Upper lobe of left lung (tissue), 6 donors: ENCODE data around the gene SMARCD3. TPM values are rescaled to one million over a fixed set of nuclear protein-coding genes. Genes with fewer than 3 reads are reported as not detected.

Experiments used
- ATAC-seq, 2 donors: fragments of 200-7000 bp; cut with Tn5 transposase; one replicate each; pipeline ENCODE4 v1.9.1; 2022; ENCODE audit warnings: mild to moderate bottlenecking in 2 of 2, moderate library complexity in 2 of 2; ENCODE audit not compliant: low FRiP score in 2 of 2
- DNase-seq, 2 donors: peaks; one replicate each; pipeline ENCODE4 v3.0.0-alpha.2; 2019 to 2020
- H3K27ac ChIP-seq, 4 donors: fragments of 200-600 bp; sonication (generic); one replicate each; pipeline ENCODE4 v1.5.1; 2016 to 2019
- H3K27me3 ChIP-seq, 4 donors: fragments of 200-600 bp; sonication (generic); one replicate each; pipeline ENCODE4 v1.5.1; 2017 to 2019
- H3K36me3 ChIP-seq, 4 donors: fragments of 200-600 bp; sonication (generic); one replicate each; pipeline ENCODE4 v1.5.1; 2016 to 2019
- H3K4me1 ChIP-seq, 4 donors: fragments of 200-600 bp; sonication (generic); one replicate each; pipeline ENCODE4 v1.5.1; 2018 to 2019
- H3K4me3 ChIP-seq, 4 donors: fragments of 200-600 bp; sonication (generic); one replicate each; pipeline ENCODE4 v1.5.1; 2017 to 2019; ENCODE audit warnings: mild to moderate bottlenecking in 2 of 4, moderate library complexity in 1 of 4
- H3K9me3 ChIP-seq, 4 donors: fragments of 200-600 bp; sonication (generic); one replicate each; pipeline ENCODE4 v1.5.1; 2018 to 2019
- EP300 ChIP-seq, 4 donors: sonication (generic); formaldehyde crosslinking; IDR thresholded peaks; one replicate each; pipeline ENCODE4 v1.5.1; 2017; ENCODE audit warnings: antibody characterized with exemption in 4 of 4, control low read depth in 2 of 4
- POLR2A ChIP-seq, 4 donors: fragments of 450-650 bp; IDR thresholded peaks; one replicate each; pipeline ENCODE4 v1.5.1; 2016 to 2017; ENCODE audit warnings: antibody characterized with exemption in 4 of 4, mild to moderate bottlenecking in 2 of 4
- POLR2AphosphoS5 ChIP-seq, 2 donors: sonication (generic); formaldehyde crosslinking; IDR thresholded peaks; one replicate each; pipeline ENCODE4 v1.5.1; 2017; ENCODE audit warnings: antibody characterized with exemption in 2 of 2
- WGBS, 2 donors: methylation state at CpG; one replicate each; pipeline ENCODE4 v1.1.5; 2017 to 2018; 5-methylcytosine and 5-hydroxymethylcytosine counted together
- total RNA-seq, 6 donors: library from RNA; depleted of rRNA in 4 of 6; stranded (reverse); fragments of >200 nt in 4 of 6; gene quantifications; one replicate each; pipeline versions ENCODE4 v1.1.0 to v1.2.1, GENCODE V29; 2016 to 2021
- TF ChIP-seq, protein P1 (sequence below), 6 experiments: fragments of 450-650 bp in 4 of 6; fragments of 200-600 bp in 2 of 6; sonication (generic) in 2 of 6; IDR thresholded peaks; one replicate each; pipeline ENCODE4 v1.5.1; 2016 to 2019; ENCODE audit warnings: antibody characterized with exemption in 6 of 6
- donor health status: DM: no; HTN: no; CAD: no; lungs with moderate emphysema.
- donor health status: DM: no; HTN: yes; CAD: no; lungs with severe emphysema.

SMARCD3 gene
- total RNA-seq, 6 donors from 2014 or later, result 32.8 to 63.9 (median 40.8) TPM

DNA sequence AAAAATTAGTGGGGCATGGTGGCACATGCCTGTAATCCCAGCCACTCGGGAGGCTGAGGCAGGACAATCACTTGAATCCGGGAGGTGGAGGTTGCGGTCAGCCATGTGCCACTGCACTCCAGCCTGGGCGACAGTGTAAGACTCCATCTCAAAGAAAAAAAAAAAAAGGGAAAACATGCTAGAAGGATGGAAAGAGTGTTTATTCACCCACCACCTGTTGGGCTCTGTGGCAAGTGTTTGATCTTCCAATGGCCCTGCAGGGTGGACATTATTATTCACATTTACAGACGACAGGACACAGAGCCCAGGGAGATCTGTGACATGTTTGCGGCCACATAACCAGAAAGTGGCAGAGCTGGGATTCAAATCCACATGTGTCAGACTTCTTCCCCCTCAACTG is 33.2 kb upstream of the SMARCD3 start:
- no peak overlapping the region for H3K27ac ChIP-seq
- no peaks in the 10 kb centered on the region for H3K9me3 ChIP-seq
- ATAC-seq (no peak), DNase-seq (no peak)
- WGBS, 2 donors, result 75 to 78% methylated on average over 6 of the region's 6 CpGs
- peaks cover 5 to 7% (median 6%) of the 10 kb centered on the region in 4 donors for H3K4me1 ChIP-seq
- H3K27me3 ChIP-seq, result no peaks in the 10 kb centered on the region
- no peak for TF ChIP-seq POLR2AphosphoS5 (IDR thresholded peaks at IDR 0.05)
- no peak for TF ChIP-seq POLR2A (IDR thresholded peaks at IDR 0.05)
- TF ChIP-seq EP300 (IDR thresholded peaks at IDR 0.05), result no peak
- TF ChIP-seq, protein P1, sequence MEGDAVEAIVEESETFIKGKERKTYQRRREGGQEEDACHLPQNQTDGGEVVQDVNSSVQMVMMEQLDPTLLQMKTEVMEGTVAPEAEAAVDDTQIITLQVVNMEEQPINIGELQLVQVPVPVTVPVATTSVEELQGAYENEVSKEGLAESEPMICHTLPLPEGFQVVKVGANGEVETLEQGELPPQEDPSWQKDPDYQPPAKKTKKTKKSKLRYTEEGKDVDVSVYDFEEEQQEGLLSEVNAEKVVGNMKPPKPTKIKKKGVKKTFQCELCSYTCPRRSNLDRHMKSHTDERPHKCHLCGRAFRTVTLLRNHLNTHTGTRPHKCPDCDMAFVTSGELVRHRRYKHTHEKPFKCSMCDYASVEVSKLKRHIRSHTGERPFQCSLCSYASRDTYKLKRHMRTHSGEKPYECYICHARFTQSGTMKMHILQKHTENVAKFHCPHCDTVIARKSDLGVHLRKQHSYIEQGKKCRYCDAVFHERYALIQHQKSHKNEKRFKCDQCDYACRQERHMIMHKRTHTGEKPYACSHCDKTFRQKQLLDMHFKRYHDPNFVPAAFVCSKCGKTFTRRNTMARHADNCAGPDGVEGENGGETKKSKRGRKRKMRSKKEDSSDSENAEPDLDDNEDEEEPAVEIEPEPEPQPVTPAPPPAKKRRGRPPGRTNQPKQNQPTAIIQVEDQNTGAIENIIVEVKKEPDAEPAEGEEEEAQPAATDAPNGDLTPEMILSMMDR (IDR thresholded peaks at IDR 0.05), result no peak
- H3K4me3 ChIP-seq, result no peak overlapping the region
- H3K36me3 ChIP-seq, result no peaks in the 10 kb centered on the region

DNA sequence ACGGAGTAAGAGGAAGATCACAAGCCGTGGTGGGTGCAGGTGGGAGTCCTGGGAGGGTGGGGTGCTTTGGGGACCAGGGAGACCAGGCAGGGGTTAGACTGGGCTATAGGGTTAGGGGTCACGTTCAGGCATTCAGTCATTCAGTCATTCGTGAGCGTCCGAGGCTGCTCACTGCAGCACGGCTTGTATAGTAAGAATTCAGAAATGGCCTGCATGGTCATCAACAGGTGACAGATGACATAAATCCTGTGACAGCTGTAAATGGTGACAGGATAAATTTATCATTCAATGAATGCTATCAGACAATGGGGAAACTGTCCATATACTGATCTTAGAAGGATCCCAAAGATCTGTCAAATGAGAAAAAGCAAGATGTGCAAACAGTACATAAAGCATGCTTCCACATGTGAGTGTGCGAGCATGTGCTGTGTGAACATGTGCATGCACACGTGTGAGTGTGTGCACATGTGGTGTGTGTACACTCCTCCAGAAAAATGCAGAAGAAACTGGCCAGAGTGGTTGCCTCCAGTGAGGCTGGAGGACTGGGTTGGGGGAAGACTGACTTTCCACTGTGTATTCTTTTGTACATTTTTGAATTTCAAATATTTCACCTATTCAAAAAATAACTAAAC is 32.0 kb upstream of the SMARCD3 start:
- Histone ChIP-seq H3K4me3 (no peak overlapping the region), H3K27ac (no peak overlapping the region)
- no peak for DNase-seq

DNA sequence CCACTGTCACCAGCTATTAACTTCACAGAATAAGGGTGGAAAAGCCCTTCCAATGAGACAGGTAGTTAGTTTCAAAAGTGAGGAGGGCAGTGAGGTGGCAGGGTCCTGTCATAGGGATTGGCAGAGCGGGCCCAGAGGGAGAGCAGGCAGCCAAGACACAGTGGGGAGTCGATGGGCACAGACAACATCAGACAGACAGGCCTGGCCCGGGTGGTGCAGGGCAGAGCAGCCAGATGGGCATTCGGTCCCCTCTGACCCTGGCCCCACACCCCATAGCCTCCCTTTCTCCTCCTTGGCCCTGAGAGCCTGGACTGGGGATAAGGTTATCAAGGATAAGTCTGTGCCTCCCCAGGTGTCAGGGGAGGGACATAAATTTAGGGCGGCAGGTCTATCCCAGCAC is 31.4 kb upstream of the SMARCD3 start:
- TF ChIP-seq, protein P1 (IDR thresholded peaks at IDR 0.05), result no peak
- no peak for TF ChIP-seq EP300 (IDR thresholded peaks at IDR 0.05)
- no peak for TF ChIP-seq POLR2AphosphoS5 (IDR thresholded peaks at IDR 0.05)
- TF ChIP-seq POLR2A (IDR thresholded peaks at IDR 0.05), result no peak
- 79 to 82% methylated on average over 5 of the region's 5 CpGs for WGBS, 2 donors

More for the DNA sequence above, 32.0 kb upstream of the SMARCD3 start:
- H3K27me3 ChIP-seq, result no peaks in the 10 kb centered on the region
- H3K4me1 ChIP-seq, result peaks cover 12 to 18% (median 18%) of the 10 kb centered on the region in 4 donors
- H3K9me3 ChIP-seq, result no peaks in the 10 kb centered on the region
- 91 to 93% methylated on average over 9 of the region's 9 CpGs for WGBS, 2 donors
- TF ChIP-seq, protein P1 (IDR thresholded peaks at IDR 0.05), result no peak
- TF ChIP-seq EP300 (IDR thresholded peaks at IDR 0.05) (no peak), POLR2A (IDR thresholded peaks at IDR 0.05) (no peak), POLR2AphosphoS5 (IDR thresholded peaks at IDR 0.05) (no peak)
- ATAC-seq, result no peak
- H3K36me3 ChIP-seq, result no peaks in the 10 kb centered on the region

DNA sequence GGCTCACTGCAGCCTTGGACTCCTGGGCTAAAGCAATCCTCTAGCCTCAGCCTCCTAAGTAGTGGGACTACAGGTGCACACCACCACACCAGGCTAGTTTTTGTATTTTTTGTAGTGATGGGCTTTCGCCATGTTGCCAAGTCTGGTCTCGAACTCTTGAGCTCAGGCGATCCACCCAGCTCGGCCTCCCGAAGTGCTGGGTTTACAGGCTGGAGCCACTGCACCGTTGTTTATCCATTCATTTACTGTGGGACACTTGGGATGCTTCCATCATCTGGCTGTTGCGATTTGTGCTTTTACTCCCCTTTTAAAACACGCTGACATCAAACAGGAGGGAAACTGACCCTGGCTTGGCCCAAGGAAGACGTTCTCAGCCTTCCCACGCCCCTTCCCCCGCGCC is 30.5 kb upstream of the SMARCD3 start:
- DNase-seq (no peak), ATAC-seq (no peak)
- Histone ChIP-seq H3K36me3 (no peaks in the 10 kb centered on the region), H3K4me3 (no peak overlapping the region), H3K4me1 (peaks cover 12 to 24% (median 22%) of the 10 kb centered on the region in 4 donors), H3K9me3 (no peaks in the 10 kb centered on the region), H3K27me3 (no peaks in the 10 kb centered on the region), H3K27ac (no peak overlapping the region)
- WGBS, 2 donors, result 85 to 93% methylated on average over 12 of the region's 12 CpGs
- TF ChIP-seq EP300 (IDR thresholded peaks at IDR 0.05), result no peak
- TF ChIP-seq, protein P1 (IDR thresholded peaks at IDR 0.05), result no peak
- no peak for TF ChIP-seq POLR2A (IDR thresholded peaks at IDR 0.05)
- TF ChIP-seq POLR2AphosphoS5 (IDR thresholded peaks at IDR 0.05), result no peak

More for the DNA sequence above, 31.4 kb upstream of the SMARCD3 start:
- H3K4me1 ChIP-seq, result peaks cover 12 to 24% (median 19%) of the 10 kb centered on the region in 4 donors
- H3K27ac ChIP-seq, result no peak overlapping the region
- no peaks in the 10 kb centered on the region for H3K27me3 ChIP-seq
- H3K9me3 ChIP-seq, result no peaks in the 10 kb centered on the region
- ATAC-seq, result peak in 1 of 2 donors; percentile 22
- no peaks in the 10 kb centered on the region for H3K36me3 ChIP-seq
- no peak for DNase-seq
- H3K4me3 ChIP-seq, result no peak overlapping the region

DNA sequence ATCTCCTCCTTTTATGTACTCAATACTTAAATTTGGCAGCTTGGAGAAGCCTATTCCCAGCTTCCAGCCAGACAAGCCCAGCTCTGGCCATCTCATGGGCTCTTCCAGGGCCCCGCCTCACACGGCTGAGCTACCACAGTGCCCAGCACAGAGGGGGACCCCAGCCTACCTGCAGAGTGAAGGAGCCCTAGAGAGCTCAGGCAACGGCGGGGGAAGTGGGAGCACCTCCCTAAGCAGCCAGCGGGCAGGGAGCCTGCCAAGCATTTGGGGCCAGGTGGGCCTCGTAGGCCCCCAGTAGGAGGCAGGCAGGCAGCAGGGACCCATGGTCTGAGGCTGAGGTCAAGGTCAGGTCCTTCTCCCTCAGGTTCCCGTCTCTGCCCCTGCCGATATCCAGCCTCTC is 29.1 kb upstream of the SMARCD3 start:
- DNase-seq, result no peak
- peak overlapping the region in 1 of 4 donors; percentile 51 for H3K4me3 ChIP-seq
- H3K4me1 ChIP-seq, result peaks cover 18 to 28% (median 27%) of the 10 kb centered on the region in 4 donors
- no peak overlapping the region for H3K27ac ChIP-seq
- no peak for TF ChIP-seq POLR2AphosphoS5 (IDR thresholded peaks at IDR 0.05)
- no peak for TF ChIP-seq EP300 (IDR thresholded peaks at IDR 0.05)
- no peak for TF ChIP-seq POLR2A (IDR thresholded peaks at IDR 0.05)
- TF ChIP-seq, protein P1 (IDR thresholded peaks at IDR 0.05), result no peak
- no peaks in the 10 kb centered on the region for H3K9me3 ChIP-seq
- no peaks in the 10 kb centered on the region for H3K27me3 ChIP-seq
- H3K36me3 ChIP-seq, result no peaks in the 10 kb centered on the region
- 68 to 80% methylated on average over 2 to 8 of the region's 8 CpGs for WGBS, 2 donors
- ATAC-seq, result no peak
